ENCODE data around the gene COLEC12. TPM values are rescaled to one million over a fixed set of nuclear protein-coding genes. Genes with fewer than 3 reads are reported as not detected.

The COLEC12 gene
- total RNA-seq, 4 donors from 2014 or later, result 1.4 to 12.2 (median 4.0) TPM

GRCh38 chr18:382423-382984, 118.0 kb downstream of the COLEC12 start:
- intact Hi-C loops (cut with DNase I), result no loop called here
- H3K27me3 ChIP-seq, result no peaks in the 10 kb centered on the region
- peaks cover 0 to 10% (median 3%) of the 10 kb centered on the region in 3 donors for H3K4me1 ChIP-seq
- no peaks in the 10 kb centered on the region for H3K36me3 ChIP-seq
- TF ChIP-seq CTCF (IDR thresholded peaks at IDR 0.05) (no peak), POLR2A (IDR thresholded peaks at IDR 0.05) (no peak)
- WGBS, 2 donors, result 71 to 74% methylated on average over 3 of the region's 3 CpGs
- H3K27ac ChIP-seq, result no peak overlapping the region
- no peaks in the 10 kb centered on the region for H3K9me3 ChIP-seq
- DNase-seq, result no peak
- H3K4me3 ChIP-seq, result no peak overlapping the region

GRCh38 chr18:379681-380330, 120.7 kb downstream of the COLEC12 start:
- WGBS, 2 donors, result 64 to 68% methylated on average over 10 of the region's 10 CpGs
- intact Hi-C loops (cut with DNase I), result no loop called here
- no peaks in the 10 kb centered on the region for H3K9me3 ChIP-seq
- H3K4me3 ChIP-seq, result no peak overlapping the region
- no peaks in the 10 kb centered on the region for H3K36me3 ChIP-seq
- peak overlapping the region in 1 of 4 donors; percentile 21 for H3K27ac ChIP-seq
- TF ChIP-seq CTCF (IDR thresholded peaks at IDR 0.05) (no peak), POLR2A (IDR thresholded peaks at IDR 0.05) (no peak)
- no peak for DNase-seq
- H3K4me1 ChIP-seq, result peaks cover 7 to 33% (median 12%) of the 10 kb centered on the region in 3 donors
- H3K27me3 ChIP-seq, result no peaks in the 10 kb centered on the region

- H3K27me3 ChIP-seq, result no peaks in the 10 kb centered on the region
- intact Hi-C loops (cut with DNase I), result no loop called here
- TF ChIP-seq CTCF (IDR thresholded peaks at IDR 0.05) (no peak), POLR2A (IDR thresholded peaks at IDR 0.05) (no peak)
- no peaks in the 10 kb centered on the region for H3K9me3 ChIP-seq
- H3K4me1 ChIP-seq, result peaks cover 7 to 40% (median 12%) of the 10 kb centered on the region in 3 donors
- WGBS, 2 donors, result 38 to 65% methylated on average over 8 of the region's 8 CpGs
- H3K27ac ChIP-seq, result no peak overlapping the region
- H3K4me3 ChIP-seq, result no peak overlapping the region
- H3K36me3 ChIP-seq, result no peaks in the 10 kb centered on the region
- no peak for DNase-seq
Observed at GRCh38 chr18:378079-378478, 122.4 kb downstream of the COLEC12 start.

GRCh38 chr18:377088-377487, 123.4 kb downstream of the COLEC12 start:
- Histone ChIP-seq H3K9me3 (no peaks in the 10 kb centered on the region), H3K4me1 (peaks cover 7 to 40% (median 12%) of the 10 kb centered on the region in 3 donors), H3K27me3 (no peaks in the 10 kb centered on the region), H3K4me3 (no peak overlapping the region), H3K36me3 (no peaks in the 10 kb centered on the region), H3K27ac (peak overlapping the region in 2 of 4 donors; percentile 23 to 29)
- DNase-seq, result no peak
- 84 to 95% methylated on average over 8 to 9 of the region's 10 CpGs for WGBS, 2 donors
- no peak for TF ChIP-seq POLR2A (IDR thresholded peaks at IDR 0.05)
- TF ChIP-seq CTCF (IDR thresholded peaks at IDR 0.05), result no peak
- intact Hi-C loops (cut with DNase I), result no loop called here

GRCh38 chr18:376311-376710, 124.2 kb downstream of the COLEC12 start:
- WGBS, 2 donors, result 8 to 15% methylated on average over 3 of the region's 3 CpGs
- DNase-seq, result no peak

More at GRCh38 chr18:376311-376710, 124.2 kb downstream of the COLEC12 start:
- H3K27me3 ChIP-seq, result no peaks in the 10 kb centered on the region
- H3K9me3 ChIP-seq, result no peaks in the 10 kb centered on the region
- no peak for TF ChIP-seq POLR2A (IDR thresholded peaks at IDR 0.05)
- no peak for TF ChIP-seq CTCF (IDR thresholded peaks at IDR 0.05)
- H3K36me3 ChIP-seq, result no peaks in the 10 kb centered on the region
- peak overlapping the region in 2 of 4 donors; percentile 23 to 29 for H3K27ac ChIP-seq
- intact Hi-C loops (cut with DNase I), result no loop called here
- peaks cover 7 to 47% (median 14%) of the 10 kb centered on the region in 3 donors for H3K4me1 ChIP-seq
- no peak overlapping the region for H3K4me3 ChIP-seq
